Left renal cortex interstitium (tissue), 4 donors: Measurements from ENCODE around the gene LATS1. TPM values are rescaled to one million over a fixed set of nuclear protein-coding genes. Genes with fewer than 3 reads are reported as not detected.
"Not testable (repeated sequence)": the region's sequence is repeated elsewhere in the genome, so short reads cannot be mapped to it uniquely, and the experiment has no call there.

ENCODE experiments used
- DNase-seq, 4 donors: peaks; one replicate each; pipeline ENCODE4 v3.0.0-alpha.2; 2013; ENCODE audit warnings: low read depth in 4 of 4, low spot score in 2 of 4, missing footprints in 1 of 4
- polyA plus RNA-seq, 4 donors: library from polyadenylated mRNA; unstranded; fragments of 120-200 nt; gene quantifications; one replicate each; pipeline ENCODE4 v1.2.1, GENCODE V29; 2013; ENCODE audit not compliant: insufficient read length in 4 of 4

The LATS1 gene
- 10 to 100 TPM; 25.9 to 33.8 (median 32.4) TPM for polyA plus RNA-seq

GRCh38 chr6:149717588-149718458 is at the start of gene LATS1:
Gene LATS1, minus strand, starts transcription at chr6:149718101. Its CDS starts 15,975 bp downstream, at chr6:149702126.
- DNase-seq = peak; percentile 66 to 82 (median 76)

GRCh38 chr6:149766156-149766769 is 48.4 kb upstream of the LATS1 start:
- no peak for DNase-seq

GRCh38 chr6:149763866-149764265 is 46.0 kb upstream of the LATS1 start:
- DNase-seq = no peak

GRCh38 chr6:149761438-149761837 is 43.5 kb upstream of the LATS1 start:
- DNase-seq = no peak

- DNase-seq = no peak
These were observed 38.3 kb upstream of the LATS1 start for GRCh38 chr6:149756261-149756636.

- DNase-seq = peak in 1 of 4 donors; percentile 4
These were observed 37.7 kb upstream of the LATS1 start for GRCh38 chr6:149755300-149756260.

- DNase-seq = no peak
These were observed 36.6 kb upstream of the LATS1 start for GRCh38 chr6:149754548-149754947.

- not testable (repeated sequence) for DNase-seq
These were observed 35.4 kb upstream of the LATS1 start for GRCh38 chr6:149753374-149753637.

- no peak for DNase-seq
These were observed 34.9 kb upstream of the LATS1 start for GRCh38 chr6:149752600-149753373.

GRCh38 chr6:149751920-149752319 is 34.0 kb upstream of the LATS1 start:
- DNase-seq = not testable (repeated sequence)

GRCh38 chr6:149751239-149751638 is 33.3 kb upstream of the LATS1 start:
- no peak for DNase-seq

GRCh38 chr6:149750136-149750609 is 32.3 kb upstream of the LATS1 start:
- peak in 3 of 4 donors; percentile 44 to 52 (median 48) for DNase-seq

- peak; percentile 62 to 86 (median 78) for DNase-seq
These were observed 31.8 kb upstream of the LATS1 start, which contains the start of gene PCMT1 for GRCh38 chr6:149749594-149750135. Gene PCMT1, plus strand, starts transcription at chr6:149749741. Its CDS starts 161 bp downstream, at chr6:149749902.

- not testable (repeated sequence) for DNase-seq
These were observed 31.2 kb upstream of the LATS1 start for GRCh38 chr6:149749082-149749593.

GRCh38 chr6:149746147-149746946 is 28.4 kb upstream of the LATS1 start, which contains the start of gene NUP43:
Gene NUP43, minus strand, starts transcription at chr6:149746529. Its CDS starts 34 bp downstream, at chr6:149746495.
- DNase-seq = peak; percentile 85 to 95 (median 87)

- not testable (repeated sequence) for DNase-seq
These were observed 27.4 kb upstream of the LATS1 start for GRCh38 chr6:149745252-149745651.

- DNase-seq = no peak
These were observed 17.0 kb upstream of the LATS1 start for GRCh38 chr6:149734915-149735314.

GRCh38 chr6:149733089-149733720 is 15.3 kb upstream of the LATS1 start:
- no peak for DNase-seq
